Eye (tissue), 1 donor: ENCODE data around the gene TRIM10.
"Not testable (repeated sequence)": the region's sequence is repeated elsewhere in the genome, so short reads cannot be mapped to it uniquely, and the experiment has no call there.

Experiments used
- DNase-seq: peaks from one replicate; pipeline ENCODE4 v3.0.0-alpha.2; 2015

TRIM10 gene

DNA sequence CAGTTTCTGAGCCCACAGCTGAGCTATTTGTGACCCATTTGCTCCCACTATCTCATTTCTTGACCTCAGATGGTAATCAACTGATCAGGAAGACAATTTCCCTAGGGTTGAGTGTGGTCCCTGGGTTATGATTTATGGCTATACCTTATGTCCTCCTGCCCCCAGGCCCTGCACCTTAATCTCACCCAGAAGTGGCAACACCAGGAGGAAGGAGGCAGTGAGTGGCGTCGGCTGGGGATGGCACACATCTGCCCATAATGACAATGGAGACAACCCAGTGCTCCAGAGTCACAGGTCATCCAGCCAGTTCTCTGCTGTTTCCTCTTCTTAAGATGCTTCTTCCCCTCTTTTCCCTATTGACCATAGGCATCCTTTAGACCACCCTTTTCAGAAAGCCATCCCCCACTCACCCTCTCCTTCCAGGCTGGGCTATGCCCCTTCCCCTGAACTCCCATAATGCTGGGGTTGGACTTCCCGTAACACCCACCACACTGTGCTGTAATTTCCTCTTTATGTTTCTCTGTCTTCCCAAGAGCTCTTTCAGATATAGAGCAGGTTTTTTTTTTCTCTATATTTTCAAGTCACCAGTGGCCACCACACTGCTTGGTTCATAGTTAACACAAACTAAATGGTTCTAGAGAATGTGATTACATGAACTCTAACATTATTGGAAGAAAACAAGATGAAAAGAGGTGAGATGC, 8.0 kb downstream of the TRIM10 start:
- DNase-seq = no peak

DNA sequence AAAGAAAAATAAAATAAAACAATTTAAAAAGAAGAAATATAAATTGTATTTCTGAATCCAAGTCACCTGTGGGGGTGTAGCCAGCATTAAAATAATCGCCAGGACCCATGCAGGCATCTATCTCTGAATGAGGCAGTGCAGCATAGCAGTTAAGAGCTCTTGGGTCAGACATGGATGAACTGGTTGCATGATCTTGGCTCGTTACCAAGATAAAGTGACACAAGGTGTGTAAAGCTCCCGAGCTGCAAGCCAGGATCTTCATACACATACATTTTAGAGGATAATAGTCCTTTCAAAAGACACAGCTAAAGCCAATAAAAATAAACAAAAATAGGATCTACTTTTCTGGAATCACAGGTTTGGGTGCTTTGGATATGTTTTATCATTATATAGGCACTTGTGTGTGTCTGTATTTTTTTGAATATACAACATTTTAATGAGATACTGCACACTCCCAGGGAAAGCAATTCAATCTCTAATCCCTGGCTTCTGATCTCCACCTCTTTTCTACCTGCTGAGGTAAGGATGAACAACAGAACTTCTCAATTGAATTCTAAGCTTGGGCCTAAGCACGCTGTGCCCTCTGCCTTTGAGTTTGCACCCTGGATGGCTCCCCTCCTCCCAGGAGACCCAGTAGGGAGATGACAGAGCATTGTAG, 8.9 kb downstream of the TRIM10 start:
- DNase-seq = no peak

DNA sequence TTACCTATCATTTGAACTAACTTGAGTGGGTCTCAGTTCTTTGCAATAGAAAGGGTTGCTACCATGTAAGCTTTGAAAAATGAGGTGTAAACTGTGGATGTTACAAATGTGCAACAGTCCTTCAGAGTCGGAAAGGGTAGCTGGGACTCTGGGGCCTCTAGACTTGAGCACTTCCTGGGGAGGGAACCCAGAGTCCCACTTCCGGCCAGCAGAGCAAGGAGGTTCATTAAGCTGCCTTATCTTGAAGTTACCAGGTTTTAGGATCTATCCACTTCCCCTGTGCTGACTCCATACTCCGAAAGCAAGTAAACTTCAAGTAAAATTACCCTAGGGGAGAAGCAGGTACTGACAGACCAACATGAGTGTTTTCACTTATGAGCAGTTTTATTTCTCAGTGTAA, 9.4 kb downstream of the TRIM10 start:
- no peak for DNase-seq

DNA sequence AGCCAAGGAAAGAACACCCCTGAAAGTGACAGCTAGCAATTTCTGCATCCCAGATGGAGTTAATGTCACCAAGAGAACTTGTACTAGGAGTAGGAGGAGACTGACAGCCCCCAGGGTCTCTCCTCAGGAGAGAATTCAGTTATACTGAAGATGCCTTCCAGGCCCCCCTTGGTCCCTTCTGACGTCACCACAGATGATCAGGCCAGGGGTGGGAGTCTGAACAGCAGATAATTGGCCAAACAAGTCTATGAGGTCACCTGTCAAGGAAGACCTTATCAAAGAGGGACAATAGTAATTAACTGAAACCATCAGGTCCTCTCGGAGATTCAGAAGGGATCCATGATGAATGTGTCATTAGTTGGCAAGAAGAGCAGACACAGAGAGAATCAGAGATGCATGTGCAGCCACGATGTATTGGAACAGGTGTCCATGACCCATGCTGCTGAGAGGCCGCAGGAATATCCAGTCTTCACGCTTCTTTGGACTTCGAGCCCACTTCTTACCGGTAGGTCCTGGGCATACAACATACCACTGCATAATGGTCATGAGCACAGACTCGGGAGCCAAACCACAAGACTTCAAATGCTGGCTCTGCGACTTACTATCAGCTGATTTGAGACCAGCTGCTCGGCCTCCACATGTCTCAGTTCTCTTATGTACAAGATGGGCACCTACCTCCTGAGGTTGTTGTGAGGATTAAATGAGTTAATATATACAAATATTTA, 10.2 kb downstream of the TRIM10 start:
- no peak for DNase-seq

DNA sequence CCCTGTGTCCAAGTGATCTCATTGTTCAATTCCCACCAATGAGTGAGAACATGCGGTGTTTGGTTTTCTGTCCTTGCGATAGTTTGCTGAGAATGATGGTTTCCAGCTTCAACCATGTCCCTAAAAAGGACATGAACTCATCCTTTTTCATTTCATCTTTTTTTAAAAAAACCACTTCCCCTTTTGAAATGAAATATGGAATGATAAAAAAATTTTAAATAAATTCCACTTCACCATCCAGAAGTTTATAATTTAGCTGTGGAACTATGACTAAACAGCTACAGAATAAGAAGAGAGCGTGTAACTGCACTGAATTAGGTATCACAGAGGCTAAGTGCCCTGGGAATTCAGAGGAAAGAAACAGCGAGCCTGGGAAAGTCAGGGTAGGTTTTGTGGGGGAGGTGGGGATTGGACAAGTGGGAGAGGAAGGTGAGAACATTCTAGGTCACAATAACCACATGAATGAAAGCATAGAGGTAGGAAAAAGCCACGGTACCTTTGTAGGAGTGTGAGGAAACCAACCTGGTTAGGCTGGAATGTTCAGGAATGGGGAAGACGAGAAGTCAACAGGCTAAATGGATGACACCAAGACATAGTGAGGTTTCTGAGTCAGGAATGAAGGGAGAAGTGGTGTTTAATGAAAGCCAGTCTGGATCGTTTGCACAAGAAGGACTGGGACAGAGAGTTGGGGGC, 11.0 kb downstream of the TRIM10 start:
- DNase-seq = no peak

DNA sequence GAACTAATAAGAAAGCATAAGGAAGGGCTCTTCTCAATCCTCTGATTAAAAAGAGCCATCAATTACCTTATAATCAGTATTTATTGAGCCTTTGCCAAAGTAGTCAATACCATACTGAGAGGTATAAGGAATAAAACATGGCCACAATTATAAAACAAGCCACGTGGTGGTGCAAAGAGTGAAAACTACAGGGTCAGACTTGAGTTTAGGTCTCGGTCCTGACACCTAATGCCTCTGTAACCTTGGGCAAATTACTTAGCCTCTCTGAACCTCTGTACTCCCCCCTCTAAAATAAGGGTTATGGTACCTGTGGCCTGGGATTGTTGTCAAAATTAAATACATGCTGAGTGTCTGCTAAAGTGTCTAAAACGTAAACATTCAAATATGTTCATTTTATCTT, 11.8 kb downstream of the TRIM10 start:
- DNase-seq = no peak

DNA sequence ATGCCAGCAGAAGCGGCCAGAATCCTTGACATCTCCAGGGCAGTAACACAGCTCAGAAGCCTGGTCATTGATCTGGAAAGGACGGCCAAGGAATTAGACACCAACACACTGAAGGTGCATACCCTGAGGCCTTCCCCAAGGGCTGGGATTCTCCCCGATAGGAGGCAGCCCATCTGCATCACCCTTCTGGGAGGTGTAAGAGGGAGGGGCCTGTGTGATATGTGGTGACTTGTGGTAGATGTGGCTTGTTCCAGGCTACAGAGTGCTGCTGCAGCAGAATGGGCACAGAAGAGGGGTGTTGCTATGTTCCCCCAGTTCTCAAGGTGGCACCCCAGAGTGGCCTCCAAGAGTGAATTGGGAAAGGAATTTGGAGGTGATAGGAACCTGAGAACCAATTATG, 13.9 kb downstream of the TRIM10 start:
- DNase-seq = no peak

DNA sequence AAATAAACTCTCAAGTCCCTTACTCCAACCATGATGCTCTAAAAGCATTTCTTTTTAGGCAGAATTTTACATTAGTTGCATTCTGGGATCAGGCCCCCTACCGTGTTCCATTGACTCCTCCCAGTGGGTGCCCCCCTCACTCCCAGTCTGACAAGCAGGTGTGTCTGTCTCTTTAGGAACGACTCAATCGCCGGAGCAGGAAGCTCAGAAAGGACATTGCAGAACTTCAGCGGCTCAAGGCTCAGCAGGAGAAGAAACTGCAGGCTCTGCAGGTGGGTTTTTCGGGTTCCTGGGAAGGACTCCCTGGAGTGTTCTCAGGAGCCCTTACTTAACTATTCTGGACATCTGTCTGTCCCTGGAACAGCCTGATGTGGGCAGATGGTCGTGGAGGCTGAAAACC, 15.2 kb downstream of the TRIM10 start:
- no peak for DNase-seq

DNA sequence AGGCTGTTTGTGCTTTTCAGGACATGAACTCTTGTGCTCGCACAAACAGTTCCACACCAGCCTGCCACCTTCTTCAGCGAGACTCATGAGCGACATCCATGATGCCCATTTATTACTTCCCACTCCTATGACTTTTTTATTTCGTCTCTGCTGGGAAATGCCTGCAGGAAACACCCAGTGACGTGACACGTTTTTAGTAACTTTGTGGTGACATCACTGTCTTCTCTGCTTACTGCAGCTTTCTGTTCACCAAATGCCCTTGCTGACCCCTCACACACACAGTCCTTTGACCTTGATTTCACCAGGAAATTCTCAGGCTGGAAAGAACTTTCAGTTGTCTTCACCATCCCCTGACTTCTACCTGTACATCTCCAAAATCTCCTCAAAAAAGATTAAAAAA, 16.2 kb downstream of the TRIM10 start:
- no peak for DNase-seq

DNA sequence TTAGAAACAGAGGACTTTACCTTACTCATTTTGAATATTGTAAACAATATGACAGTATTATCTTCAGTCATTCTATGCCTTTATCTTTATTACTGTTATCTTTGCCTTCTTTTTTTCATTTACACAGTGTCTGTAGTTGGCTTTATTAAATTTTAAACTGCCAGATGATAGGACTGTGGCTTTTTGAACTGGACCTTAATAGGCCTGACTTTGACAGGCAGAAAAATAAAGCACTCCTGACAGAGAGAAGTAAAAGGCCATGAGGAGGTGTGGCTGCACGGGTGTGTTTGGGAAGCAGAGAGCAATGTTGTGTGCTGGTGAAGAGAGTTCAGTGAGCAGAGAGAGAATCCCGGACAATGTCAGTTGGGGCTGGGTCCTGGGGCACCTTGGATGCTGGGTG, 17.2 kb downstream of the TRIM10 start:
- DNase-seq = no peak

DNA sequence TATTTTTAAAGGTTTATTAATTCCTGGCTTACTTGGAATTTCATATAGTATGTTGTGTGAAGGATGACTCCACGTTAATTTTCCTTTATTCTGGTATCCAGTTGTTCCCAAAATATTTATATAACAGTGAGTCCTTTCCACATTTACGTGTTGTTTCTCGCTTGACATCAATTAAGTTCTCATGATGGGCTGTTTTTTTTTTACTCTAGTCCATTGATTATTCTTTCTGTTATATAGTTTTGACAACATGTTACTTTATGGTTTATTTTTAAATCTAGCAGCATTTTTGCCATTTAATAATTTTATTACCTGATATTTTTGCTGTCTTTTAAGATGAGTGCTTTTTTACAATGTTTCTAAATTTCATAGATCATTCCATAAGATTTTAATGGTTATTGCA, 18.3 kb downstream of the TRIM10 start:
- no peak for DNase-seq

DNA sequence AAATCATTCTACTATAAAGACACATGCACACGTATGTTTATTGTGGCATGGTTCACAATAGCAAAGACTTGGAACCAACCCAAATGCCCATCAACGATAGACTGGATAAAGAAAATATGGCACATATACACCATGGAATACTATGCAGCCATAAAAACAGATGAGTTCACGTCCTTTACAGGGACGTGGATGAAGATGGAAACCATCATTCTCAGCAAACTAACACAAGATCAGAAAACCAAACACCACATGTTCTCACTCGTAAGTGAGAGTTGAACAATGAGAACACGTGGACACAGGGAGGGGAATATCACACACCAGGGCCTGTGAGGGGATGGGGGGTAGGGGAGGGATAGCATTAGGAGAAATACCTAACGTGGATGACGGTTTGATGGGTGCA, 20.8 kb downstream of the TRIM10 start:
- DNase-seq = not testable (repeated sequence)

DNA sequence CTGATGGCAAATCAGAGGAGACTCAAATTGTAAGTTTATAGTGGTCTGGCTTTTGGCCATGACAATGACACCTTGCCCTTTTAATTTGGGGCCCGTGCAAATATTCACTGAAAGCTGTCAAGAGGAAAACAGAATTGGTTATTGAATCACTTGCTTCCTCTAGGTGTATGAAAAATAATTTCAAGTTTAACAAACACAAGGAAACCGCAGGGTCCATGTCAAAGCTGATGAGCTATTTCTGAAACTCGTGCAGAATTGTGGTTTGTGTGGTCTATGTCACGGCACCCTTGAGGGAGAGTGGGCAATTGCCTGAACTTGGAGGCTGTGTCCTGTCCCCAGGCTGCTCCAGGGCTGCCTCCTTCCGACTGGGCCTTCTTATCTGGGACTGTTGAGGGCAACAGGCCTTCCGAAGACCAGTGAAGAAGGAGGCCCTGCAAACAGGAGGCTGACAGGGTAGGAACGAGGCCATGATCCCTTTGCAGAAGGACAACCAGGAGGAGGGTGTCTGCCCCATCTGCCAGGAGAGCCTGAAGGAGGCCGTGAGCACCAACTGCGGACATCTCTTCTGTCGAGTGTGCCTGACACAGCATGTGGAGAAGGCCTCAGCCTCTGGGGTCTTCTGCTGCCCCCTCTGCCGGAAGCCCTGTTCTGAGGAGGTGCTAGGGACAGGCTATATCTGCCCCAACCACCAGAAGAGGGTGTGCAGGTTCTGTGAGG, 24.3 kb downstream of the TRIM10 start:
- DNase-seq = no peak

DNA sequence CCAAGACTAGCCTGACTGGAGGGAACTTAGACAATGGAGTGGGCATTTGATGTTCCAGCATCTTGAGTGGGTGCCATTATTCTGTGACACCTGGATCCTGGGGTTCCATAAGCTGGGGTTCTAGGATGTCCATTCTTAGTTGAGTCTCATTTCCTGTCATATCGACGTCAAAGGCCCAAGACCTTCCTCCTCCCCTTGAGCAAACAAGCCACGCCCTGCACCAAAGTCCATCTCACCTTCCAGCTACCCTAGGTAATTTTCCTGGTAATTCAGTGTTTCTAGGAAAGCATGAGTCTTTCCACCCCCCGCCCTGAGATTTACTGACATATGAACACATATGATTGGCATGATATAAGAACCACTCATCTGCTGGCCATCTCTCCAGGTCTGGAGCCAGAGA, 25.3 kb downstream of the TRIM10 start, which contains the start of gene TRIM40:
Gene TRIM40 (plus strand): TSS at position 384 of the 400 bp plus-strand sequence. CDS start 897 bp downstream, outside the sequence.
- no peak for DNase-seq

DNA sequence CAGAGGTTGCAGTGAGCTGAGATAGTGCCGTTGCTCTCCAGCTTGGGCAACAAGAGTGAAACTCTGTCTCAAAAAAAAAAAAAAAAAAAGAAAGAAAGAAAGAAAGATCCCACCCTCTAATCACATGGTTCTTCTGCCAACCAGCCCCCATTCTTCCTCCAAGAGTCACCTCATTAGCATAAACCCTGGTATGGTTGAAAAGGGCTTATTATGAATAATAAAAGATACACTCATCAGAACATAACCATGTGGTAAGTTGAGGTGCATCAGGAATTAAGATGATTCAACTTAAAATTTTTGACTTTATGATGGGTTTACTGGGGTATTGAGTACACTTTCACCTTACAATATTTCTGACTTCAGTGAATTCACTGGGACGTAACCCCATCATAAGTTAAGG, 25.9 kb downstream of the TRIM10 start:
- DNase-seq = no peak

DNA sequence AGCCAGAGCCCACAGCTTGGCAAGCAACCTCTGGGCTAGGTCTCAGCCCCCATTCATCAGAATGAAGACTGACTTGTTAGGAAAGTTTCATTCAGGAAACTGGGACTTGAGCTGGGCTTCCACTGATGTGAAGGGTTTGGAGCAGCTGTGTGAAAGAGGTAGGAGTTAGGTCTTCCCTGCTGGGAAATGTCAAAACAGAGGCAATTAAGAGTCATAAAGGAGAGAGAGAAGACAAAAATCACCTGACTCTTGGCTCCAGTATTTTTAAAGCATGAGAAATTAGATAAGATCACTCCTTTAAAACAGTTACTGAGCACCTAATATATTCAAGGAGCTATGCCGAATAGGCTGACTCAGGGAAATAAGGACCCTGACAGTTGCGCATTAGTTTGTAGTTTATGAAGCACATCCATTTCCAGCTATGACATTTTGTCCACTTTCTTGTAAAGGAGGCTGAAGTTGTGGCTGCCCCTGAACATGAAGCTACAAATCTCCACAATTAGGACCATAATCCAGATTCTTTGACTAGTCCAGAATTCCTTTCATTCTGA, 29.0 kb downstream of the TRIM10 start:
- no peak for DNase-seq

DNA sequence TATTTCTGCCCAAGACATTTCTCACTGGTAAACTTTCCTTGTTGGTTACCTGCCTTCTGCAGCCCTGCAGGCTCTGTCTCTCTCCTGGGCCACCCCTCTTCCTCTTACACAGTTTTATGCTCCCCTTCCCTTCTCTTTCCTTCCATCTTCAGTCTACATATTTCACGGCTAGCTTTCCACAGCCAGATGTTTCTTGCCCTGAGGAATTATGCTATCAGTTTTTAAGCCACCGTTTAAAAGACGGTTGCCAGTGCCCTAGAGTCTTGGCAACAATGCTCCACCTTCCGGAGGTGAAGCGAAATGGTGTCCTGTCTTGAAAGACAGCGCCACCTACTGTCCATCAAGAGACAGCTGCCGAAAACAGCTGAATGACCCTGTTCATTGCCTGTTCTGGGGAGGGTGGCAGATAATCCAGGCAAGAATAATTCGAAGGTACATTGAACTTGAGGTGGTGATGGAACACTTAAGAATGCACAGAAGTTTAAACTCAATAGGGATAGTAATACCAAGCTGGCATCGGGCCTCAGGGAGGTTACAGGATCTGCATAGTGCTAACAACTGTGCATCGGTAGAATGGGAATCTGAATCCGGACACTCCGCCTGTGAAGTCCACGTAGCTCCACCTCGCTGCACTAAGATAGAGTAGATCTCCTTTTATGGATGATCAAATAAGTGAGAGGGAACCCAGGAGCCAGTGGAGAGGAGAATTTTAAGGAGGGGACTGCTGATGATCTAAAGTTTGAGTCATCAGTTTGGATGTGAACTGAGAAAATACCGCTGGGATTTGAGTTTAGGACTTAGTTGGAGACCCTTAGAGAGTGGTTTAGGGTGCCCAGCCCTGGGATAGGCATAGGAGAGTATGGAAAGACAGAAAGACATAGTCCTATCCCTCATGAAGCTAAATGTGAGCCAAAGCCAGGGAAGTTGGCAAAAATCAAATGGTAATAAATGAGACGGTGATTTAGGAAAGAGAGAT, 29.8 kb downstream of the TRIM10 start:
- peak; percentile 91 for DNase-seq

DNA sequence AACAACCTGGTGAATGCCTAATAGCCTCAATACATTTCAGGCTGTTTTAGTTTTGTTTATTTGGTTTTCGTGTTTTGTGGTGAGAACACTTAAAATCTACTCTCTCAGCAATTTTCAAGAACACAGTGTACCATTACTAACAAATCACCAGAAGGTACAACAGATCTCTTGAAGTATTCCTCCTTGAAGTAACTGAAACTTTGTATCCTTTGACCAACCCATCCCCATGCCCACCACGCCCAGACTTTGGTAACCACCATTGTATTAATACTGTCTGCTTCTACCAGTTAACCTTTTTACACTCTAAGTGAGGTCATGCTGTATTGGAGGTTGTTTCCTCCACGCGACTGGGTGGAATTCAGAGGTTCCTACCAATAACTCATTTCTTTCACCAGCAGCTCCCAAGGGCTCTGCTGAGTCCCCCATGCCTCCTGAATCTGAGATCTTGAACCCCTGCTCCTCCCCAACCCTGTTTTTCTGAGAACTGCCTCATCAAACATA, 30.8 kb downstream of the TRIM10 start:
- DNase-seq = no peak

DNA sequence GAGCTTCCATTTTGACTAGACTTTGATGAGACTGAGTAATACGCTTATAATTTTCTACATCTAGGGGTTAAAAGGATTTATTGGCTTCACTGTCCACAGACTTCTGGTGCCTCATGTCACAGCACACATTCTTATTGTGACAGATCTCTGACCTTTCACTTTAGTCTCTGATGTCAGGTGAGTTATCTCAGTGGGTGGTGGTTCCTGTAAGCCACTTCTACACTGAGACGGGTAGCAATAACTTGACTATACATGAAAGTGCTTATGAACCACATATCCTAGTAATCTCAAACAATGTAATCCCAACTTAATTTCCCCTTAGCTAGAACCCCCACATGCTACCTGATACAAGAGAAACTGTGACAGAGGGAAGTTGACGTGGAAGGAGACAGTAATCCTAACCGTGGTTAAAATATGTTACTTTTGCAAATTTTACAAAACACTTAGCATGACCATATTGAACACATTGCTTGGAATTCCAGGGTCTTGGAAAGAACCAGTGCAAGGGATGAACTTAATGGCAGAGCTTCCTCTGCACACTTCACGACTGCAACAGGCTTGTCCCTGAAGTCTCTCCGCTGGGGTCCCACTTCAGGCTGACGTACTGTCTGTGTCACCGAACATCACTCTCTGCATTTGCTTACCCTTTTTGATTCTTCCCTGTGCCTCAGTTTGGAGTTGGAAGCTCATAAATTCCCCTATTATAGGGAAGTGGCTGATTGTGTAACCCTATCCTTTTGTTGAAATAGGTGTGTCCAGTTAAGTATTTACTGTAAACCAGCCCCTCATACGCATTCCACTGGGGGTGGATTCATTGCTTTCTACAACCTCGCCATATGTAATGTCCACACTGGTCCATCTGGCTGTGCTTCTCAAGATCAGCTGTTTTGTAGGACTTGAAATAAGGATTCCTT, 31.5 kb downstream of the TRIM10 start:
- DNase-seq = no peak
